TTC549 (cell line): Measurements from ENCODE around the gene GBP2.
"Not testable (repeated sequence)": the region's sequence is repeated elsewhere in the genome, so short reads cannot be mapped to it uniquely, and the experiment has no call there.

Experiments used
- FAIRE-seq: peaks from 2 replicates; lab custom pipeline; 2012; peaks lifted over from hg19 to GRCh38; lab: Jason Lieb, UNC

GBP2 gene

DNA sequence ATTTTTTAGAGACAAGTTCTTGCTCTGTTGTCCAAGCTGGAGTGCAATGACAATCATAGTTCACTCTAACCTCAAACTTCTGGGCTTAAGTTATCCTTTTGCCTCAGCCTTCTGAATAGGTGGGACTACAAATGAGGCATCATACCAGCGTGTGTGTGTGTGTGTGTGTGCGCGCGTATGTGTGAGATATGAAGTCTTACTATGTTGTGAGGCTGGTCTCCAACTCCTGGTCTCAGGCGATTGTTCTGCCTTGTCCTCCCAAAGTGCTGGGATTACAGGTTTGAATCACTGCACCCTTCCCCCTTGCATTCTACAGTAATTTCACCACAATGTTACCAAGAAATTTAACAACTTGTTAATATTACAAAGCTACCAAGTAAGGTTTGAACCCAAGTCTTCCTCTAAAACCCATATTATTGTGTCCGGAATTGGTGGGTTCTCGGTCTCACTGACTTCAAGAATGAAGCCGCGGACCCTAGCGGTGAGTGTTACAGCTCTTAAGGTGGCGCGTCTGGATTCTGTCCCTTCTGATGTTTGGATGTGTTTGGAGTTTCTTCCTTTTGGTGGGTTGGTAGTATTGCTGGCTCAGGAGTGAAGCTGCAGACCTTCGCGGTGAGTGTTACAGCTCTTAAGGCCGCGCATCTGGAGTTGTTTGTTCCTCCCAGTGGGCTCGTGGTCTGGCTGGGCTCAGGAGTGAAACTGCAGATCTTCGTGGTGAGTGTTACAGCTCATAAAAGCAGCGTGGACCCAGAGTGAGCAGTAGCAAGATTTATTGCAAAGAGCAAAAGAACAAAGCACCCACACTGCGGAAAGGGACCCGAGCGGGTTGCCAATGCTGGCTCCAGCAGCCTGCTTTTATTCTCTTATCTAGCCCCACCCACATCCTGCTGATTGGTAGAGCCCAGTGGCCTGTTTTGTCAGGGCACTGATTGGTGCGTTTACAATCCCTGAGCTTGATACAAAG, 970 bp upstream of the GBP2 start:
- FAIRE-seq: not testable (repeated sequence)

DNA sequence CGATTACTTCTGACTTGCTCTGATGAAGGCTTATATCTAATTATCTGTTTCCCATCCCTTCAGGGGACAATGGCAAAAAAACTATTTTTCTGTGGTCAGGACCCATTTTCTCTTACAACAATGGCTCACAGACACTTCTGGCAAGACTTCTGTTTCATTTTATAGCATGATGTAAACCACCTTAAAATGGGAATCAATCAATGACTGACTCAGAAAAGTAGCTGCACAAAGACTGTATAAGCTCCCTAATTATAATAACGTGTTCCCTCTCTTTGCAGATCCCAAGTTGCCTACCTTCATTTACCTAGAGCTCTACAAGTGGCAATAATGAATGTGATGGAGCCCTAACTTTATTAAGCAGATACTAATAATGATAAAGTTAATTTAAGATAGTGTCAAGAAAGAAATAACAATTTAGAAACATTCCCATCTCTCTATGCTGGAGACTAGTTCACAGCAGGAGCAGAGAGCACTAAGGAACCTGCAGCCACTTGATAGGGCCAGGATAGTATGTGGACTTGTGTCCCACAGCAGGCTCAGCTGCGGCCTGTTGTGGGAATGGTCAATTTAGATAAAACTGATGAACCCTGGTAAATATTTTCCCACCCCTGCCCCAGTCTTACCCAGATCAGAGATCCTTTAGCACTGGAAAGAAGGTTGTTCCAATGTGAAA, 538 bp downstream of the GBP2 start:
- no peak for FAIRE-seq

DNA sequence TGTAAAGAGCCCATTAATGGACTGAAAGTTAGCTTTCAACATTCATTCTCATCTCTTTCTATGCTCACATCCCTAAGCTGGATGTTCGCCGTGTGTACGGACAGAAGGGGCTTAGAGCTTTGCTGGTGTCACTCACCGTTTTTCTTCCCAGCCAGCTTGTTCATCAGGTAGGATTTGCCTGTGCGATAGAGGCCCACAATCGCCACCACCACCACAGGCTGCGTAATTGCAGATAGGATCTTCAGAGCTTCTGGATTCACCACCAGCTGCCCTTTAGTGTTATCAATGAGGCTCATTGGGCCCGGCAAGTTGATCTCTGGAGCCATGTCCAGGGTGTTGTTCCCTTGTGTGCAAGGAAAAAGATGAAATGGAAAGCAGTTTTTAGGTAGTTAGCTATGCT, 4.3 kb downstream of the GBP2 start:
- FAIRE-seq: no peak

DNA sequence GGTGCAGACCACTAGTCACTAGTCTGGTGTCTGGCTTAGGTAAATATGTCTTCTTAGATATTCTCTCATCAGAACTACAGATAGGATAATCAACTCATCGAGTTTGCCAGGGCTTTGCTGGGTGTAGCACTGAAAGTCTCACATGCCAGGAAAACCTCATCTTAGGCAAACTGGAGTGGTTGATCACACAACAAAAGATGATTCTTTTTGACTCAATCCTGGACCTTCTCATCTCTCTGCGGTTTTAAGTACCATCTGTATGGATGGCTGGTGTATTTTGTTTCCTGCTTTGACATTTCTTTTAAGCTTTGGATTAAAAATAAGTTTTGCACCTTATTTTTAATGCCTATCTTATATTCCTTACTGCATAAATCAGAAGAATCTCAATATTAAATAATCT, 11.3 kb downstream of the GBP2 start:
- FAIRE-seq: no peak

DNA sequence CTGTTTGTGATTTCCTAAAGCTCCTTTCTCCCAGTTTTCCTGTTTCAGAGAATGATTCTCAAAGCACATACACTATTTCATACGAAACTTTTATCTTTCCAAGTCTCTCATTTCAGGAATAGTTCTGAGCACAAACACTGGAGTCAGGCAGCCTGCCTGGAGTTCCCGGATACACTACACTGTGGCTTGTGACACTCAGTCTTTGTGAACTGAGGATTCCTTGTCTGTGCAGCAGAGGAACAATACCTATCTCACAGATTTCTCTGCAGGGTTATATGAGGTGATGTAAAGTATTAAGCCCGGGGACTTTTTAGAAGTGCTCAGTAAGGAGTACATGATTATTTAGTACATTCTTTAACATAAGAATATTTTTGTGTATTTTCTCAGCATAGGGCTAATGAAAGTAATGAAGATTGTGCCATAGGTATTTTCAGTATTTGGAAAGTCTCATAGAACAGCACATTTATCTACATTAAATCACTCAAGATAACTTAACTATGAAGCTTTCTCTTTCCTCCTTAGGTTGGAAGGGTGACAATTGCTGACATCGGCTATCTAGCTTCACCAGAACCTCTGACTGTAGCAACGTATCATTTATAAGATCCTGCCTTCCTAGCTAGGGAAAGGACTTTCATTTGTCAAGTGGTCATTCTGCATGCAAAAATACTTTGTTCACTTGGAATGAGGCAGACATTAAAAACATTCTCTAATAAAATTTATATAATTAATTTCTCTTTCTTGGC, 12.9 kb downstream of the GBP2 start:
- no peak for FAIRE-seq

DNA sequence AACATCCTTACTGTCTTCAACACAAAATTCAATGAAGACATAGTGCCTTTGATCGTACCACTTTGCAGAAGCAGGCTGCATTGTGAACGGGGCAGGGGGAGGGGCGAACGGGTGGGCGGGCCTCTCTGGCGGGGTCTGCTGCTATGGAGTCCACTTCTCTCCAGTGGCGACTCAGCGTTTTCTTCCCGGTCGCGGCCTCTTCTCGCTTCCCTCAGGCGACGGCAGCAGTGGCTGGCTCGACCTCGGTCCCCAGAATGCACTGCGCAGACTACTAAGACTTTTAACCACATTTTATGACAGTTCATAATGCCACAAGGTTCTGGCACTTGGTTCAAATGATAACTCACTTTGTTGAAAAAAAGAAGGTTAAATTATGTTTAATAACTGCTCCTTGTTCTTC, 21.2 kb downstream of the GBP2 start:
- FAIRE-seq: no peak

DNA sequence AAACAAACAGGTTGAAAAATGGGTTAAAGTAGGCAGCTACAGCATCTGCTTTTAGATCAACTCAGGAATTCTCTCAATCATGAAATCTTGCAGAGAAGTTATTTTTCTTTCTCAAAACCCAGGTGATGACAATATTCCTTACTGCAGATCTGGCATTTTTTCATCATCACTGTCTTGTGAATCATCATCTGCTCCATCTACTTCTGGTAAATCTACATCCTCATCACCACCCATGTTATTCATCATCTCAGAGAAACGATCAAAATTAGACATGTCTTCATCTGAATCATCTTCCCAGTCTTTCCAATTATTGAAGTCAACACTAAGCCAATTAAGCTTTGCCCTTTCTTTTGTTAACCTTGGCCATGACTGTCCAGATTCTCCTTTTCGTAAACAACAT, 21.8 kb downstream of the GBP2 start:
- no peak for FAIRE-seq

DNA sequence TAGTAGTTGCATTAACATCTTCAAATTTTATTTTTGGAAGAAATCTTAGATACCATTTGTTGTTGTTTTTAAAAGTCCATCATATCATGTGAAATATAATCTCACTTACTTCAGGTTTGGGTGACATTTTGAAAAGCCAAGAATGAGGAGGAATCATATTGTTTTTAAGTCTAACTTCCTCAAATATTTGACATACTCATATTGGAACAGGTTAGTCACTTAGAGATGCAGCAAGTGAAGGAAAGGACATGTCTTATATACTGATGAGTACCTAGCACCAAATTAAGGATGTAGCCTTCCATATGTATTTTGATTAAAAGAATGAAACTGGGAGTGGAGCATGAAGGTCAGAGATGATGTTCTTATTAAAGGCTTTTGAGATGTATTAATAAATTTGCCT, 23.9 kb downstream of the GBP2 start:
- FAIRE-seq: no peak

DNA sequence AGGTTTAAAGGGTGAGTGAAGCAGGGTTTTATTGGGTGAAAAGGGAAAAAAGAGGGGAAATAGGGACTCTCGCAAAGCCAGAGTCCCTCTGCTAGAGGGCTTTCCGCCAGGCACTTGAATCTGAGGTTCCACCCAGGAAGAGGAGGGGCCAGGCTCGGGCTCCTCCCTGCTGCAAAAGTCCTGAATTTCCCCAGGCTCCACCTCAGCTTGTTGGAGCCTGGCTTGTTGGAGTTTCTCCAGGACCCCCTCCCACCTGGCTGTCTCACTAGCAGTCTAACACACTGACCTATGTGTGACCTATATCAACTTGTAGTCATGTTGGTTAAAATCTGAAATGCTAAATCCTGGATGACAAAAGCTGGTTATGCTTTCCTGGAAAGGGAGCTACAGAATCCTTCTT, 25.5 kb downstream of the GBP2 start:
- FAIRE-seq: no peak

DNA sequence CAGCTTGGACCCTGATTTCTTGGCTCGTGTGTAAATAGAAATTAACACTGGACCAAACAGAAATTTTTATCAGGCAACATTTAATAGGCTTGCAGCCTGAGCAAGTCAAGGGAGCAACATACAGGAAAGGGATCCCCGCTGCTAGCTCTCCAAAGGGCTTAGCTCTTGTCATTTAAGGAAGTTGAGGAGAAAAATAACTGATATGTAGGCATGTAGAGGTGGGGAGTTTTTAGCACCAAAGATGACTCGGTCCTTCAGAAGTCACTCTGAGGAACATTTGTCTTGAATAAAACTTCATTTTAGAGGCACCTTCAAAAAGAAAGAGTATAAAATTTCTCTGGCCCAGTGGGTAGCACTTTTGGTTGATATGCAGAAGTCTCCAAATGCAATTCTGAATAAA, 27.1 kb downstream of the GBP2 start:
- FAIRE-seq: no peak

DNA sequence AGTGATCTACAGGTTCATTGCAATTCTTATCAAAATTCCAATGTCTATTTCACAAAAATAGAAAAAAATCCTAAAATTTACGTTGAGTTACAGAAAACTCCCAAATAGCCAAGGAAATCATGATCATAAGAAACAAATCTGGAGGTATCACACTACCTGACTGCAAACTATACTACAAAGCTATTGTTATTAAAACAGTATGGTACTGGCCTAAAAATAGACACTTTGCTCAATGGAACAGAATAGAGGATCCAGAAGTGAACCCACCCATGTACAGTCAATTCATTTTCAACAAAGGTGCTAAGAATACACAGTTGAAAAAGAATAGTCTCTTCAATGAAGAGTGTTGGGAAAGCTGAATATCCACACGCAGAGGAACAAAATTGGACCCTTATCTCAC, 30.2 kb downstream of the GBP2 start:
- FAIRE-seq: no peak

DNA sequence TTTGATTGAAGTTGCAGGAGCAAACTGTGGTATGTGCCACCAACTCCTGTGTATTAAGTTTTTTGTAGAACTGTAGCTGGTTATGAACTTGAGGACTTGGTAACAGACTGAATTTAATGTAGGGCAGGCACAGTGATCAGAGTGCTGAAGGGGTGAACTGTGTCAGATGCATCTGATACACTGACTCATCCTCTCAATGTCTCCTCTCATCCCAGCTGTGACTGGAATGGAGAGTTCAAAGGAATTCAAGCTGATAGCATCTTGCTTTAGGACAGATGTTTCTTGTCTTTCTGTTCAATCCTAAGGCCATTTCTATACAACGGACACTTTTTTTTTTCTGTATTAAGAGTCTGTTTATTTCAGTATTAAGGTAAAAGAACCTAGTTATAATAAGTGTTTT, 36.0 kb downstream of the GBP2 start:
- no peak for FAIRE-seq

DNA sequence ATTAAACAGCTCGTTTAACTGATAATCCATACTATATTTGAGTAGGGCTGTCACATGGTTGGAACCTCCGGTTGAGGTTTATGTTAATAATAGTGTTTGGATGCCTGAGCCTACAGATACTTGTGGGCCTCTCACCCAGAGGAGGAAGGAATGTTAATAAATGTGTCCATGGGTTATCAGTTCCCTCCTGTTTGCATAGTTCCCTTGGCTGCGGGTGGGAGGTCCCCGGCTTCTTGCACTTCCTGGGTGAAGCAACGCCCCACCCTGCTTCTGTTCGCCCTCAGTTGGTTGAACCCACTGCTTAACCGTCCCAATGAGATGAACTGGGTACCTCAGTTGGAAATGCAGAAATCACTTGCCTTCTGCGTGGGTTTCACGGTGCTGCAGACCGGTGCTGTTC, 37.3 kb downstream of the GBP2 start:
- no peak for FAIRE-seq

DNA sequence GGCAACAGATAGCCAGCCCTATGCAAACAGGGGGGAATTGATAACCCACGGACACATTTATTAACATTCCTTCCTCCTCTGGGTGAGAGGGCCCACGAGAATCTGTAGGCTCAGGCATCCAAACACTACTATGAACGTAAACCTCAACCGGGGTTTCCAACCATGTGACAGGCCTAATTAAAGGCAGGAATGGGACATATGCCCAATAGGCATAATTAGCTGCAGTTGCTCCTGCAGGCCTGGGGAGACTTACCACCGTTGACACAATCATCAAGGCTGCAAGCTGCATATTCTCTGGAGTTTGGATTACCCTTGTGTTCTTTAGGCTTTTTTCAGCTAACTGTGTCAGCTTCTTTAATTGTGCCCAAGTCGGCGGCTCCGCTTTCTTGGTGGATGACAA, 38.7 kb downstream of the GBP2 start:
- no peak for FAIRE-seq

DNA sequence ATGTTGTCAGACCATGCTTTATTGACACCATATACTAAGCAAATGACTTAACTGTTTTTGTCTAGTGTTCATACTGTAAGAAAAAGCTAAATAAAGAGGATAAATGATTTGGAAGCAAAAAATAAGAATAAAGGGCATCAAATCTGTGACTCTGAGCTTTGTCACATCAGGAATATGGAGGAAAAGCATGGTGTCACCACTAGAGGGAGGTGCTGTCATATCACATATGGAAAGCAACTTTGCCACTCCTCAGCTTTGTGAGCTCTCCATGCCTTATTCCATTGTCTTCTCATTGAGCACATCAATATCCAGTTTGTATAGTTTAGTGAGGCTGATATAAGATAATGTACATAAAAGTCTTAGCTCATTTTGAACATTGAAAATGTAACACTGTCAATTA, 40.1 kb downstream of the GBP2 start:
- no peak for FAIRE-seq

DNA sequence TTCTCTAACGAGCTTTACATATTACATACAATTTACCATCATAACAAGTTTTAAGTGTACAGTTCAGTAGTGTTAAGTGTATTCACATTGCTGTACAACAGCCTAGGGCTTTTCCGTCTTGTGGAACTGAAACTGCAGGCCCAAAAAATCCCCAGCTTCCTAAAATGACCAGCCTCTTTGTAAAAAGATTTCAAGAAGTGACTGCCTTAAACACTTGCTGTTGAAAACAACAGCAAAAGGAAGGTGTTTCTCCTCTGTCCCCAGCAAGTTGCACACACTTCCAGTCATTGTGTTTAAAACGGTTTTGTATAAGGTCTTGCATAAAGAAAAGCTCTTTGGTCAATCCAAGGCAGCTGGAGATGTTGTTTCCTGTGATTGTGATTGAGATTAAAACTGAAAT, 44.9 kb downstream of the GBP2 start:
- no peak for FAIRE-seq

DNA sequence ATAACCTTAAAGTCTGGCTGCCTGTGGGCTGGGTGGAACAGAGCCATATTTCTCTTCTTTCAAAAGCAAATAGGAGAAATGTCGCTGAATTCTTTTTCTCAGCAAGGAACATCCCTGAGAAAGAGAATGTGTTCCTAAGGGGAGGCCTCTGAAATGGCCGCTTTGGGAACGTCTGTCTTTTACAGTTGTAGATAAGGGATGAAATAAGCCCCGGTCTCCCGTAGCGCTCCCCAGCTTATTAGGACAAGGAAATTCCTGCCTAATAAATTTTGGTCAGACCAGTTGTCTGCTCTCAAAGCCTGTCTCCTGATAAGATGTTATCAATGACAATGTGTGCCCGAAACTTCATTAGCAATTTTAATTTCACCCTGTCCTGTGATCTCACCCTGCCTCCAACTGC, 45.8 kb downstream of the GBP2 start:
- not testable (repeated sequence) for FAIRE-seq

DNA sequence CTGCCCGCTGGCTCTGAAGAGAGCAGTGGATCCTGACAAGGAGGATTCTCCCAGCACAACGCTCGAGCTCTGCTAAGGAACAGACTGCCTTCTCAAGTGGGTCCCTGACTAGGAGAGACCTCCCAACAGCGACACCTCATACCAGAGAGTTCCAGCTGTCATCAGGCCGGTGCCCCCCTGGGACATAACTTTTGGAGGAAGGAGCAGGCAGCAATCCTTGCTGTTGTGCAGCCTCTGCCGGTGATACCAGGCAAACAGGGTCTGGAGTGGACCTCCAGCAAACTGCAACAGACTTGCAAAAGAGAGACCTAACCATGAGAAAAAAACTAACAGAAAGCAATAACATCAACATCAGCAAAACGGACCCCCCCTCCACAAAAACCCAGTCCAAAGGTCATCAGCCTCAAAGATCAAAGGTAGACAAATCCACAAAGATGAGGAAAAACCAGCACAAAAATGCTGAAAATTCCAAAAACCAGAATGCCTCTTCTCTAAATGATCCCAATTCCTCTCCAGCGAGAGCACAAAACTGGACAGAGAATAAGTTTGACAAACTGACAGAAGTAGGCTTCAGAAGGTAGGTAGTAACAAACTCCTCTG, 53.3 kb downstream of the GBP2 start:
- FAIRE-seq: not testable (repeated sequence)

DNA sequence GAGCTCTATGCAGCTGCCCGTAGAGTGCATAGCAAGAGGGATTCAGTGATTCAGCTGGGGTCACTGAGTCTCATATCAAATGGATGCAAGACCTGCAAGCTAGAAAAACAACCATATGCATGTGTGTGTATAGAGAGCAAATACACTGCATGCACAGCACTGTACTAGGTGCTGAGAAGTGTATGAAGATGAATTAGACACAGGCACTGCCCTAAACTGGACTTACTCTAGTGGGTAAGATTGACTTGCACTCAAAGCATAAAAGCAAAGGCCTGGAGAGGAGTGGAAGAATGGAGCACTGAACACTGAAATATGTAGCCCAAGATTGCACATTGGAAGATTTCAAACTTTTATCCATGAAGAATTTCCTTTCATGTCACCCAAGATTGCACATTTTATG, 55.4 kb downstream of the GBP2 start:
- no peak for FAIRE-seq

DNA sequence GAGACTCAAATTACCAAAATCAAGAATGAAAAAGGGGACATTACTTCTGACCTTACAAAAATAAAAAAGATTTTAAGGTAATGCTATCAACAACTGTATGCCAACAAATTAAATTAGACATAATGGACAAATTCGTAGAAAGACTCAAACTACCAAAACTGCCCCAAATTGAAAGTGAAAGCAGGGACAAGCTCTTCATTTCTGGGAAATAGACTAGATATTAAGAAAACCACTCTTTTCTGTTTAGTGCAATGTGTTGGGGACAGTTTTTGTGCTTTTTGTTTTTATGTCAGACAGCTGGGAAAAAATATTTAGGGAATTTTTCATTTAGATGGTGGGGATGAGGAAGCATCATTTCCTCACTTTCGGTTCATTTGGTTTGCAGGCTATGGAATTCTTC, 56.0 kb downstream of the GBP2 start:
- FAIRE-seq: no peak

DNA sequence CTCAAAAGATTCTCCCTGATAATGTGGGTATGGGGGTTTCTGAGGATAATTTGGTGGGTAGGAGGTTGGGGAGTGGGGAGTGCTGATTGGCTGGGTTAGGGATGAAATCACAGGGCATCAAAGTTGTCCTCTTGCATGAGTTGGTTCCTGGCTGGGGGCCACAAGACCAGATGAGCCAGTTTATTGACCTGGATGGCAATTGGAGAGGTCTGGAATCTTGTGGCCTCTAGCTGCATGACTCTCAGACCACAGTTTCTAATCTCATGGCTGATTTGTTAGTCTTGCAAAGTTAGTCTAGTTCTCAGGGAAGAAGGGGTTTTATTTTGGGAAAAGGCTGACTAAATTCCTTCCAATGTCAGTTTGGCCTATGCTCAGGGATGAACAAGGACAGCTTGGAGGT, 57.6 kb downstream of the GBP2 start:
- FAIRE-seq: no peak

DNA sequence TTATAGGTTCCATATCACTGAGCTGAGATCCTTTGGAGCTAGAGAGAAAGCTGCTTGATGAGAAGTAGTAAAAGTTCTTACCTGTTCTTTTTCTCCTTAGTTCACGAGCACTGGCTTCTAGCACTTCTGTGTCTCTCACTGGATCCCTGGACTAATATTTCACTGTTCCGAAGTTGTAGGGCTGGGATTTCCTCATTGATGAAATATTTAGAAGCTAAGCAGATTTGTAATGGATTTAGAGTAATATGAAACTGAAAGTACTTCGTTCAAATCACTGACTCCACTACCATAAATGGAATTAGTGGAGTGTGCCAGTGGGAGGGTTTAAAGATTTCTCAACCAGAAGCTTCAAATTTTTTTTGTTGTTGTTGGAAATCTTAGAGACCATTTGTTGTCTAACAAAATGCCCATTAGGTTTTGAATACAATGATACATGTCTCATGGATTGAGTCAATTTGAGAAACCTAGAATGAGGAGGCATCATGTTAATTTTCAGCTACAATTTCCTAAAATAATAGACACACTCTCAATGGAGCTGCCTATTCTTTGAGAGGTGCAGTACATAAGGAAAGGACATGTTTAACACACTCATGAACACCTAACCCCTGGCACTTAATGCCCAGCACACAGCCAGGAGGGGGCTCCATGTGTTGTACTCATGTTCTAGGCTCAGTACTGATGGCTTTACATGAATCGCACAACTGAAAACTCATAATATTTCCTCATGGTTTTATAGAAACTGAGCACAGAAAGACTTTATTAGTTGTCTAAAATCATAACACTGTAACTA, 60.6 kb downstream of the GBP2 start, which contains the start of gene GBP1:
TSS of gene GBP1 (minus strand) at position 130 of the 790 bp plus-strand sequence. CDS start 1,974 bp downstream, outside the sequence.
- no peak for FAIRE-seq
